Measurements from ENCODE around the gene WDFY4. TPM values are rescaled to one million over a fixed set of nuclear protein-coding genes. Genes with fewer than 3 reads are reported as not detected.

The WDFY4 gene
- total RNA-seq, 1 experiment from 2014 or later = 0.23 TPM

- BruUV-seq (replicated peaks) = no TSS peak
- Histone ChIP-seq H3K4me3 (ENCODE audit: low read depth in 2 of 2, low read length in 2 of 2) (no peak overlapping the region), H3K27me3 (ENCODE audit: control insufficient read depth, insufficient read depth, low read length) (peaks cover 2% of the 10 kb centered on the region; the same call in 1 of the 2 replicates), H3K27ac (ENCODE audit: low read length) (no peak overlapping the region), H3K4me1 (ENCODE audit: control insufficient read depth, insufficient read depth, low read length) (no peaks in the 10 kb centered on the region), H3K36me3 (ENCODE audit: control insufficient read depth, insufficient read depth, low read length) (no peaks in the 10 kb centered on the region), H3K9me3 (ENCODE audit: control insufficient read depth, insufficient read depth, low read depth, low read length) (no peaks in the 10 kb centered on the region)
- TF ChIP-seq SIN3A (IDR thresholded peaks at IDR 0.05; ENCODE audit: borderline replicate concordance, insufficient read depth, low read depth, low read length) (no peak), TCF7L2 (IDR thresholded peaks at IDR 0.05; ENCODE audit: low read depth, low read length) (no peak), CTCF (IDR thresholded peaks at IDR 0.05) (no peak), POLR2AphosphoS5 (IDR thresholded peaks at IDR 0.05; ENCODE audit: low read depth, low read length) (no peak), REST (IDR thresholded peaks at IDR 0.05; ENCODE audit: insufficient read depth in 1 of 2, low read depth in 2 of 2, low read length in 1 of 2) (no peak)
- no peak for ATAC-seq
- POLR2A ChIA-PET = no interaction called here
- CTCF ChIA-PET = no interaction called here
- DNase-seq (ENCODE audit: low read depth, low spot score) = no peak
- intact Hi-C loops (cut with micrococcal nuclease; ENCODE audit: unreplicated experiment) (no loop called here), in situ Hi-C loops (cut with HindIII; ENCODE audit: low pct_unique_long_range_greater_than_20kb, low sequenced_read_pairs) (no loop called here)
These were observed 258.4 kb downstream of the WDFY4 start for GRCh38 chr10:48943096-48943495.

DNA sequence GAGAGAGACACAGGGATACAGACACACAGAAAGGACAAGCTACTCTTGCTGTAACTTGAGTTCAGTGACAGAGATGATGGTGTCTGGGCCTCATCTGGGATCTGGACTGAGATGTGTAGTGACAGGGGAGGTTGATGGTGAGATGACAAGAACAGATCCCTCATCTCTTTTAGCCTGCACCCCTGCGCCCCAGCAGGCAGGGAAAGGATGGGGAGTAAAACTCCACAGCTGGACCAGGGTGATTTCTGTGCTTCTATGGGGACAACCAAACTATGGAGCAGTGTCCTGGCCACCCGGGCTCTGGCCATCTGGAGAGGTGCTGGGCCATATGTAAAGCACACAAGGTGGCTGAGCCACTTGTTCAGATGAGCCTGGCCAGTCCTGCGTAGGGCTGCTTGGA lies 259.5 kb downstream of the WDFY4 start:
- CTCF ChIA-PET = no interaction called here

More for the DNA sequence above, 259.5 kb downstream of the WDFY4 start:
- intact Hi-C loops (cut with micrococcal nuclease; ENCODE audit: unreplicated experiment) (no loop called here), in situ Hi-C loops (cut with HindIII; ENCODE audit: low pct_unique_long_range_greater_than_20kb, low sequenced_read_pairs) (no loop called here)
- no peak overlapping the region for H3K4me3 ChIP-seq (ENCODE audit: low read depth in 2 of 2, low read length in 2 of 2)
- no peak overlapping the region for H3K27ac ChIP-seq (ENCODE audit: low read length)
- ATAC-seq (no peak), DNase-seq (ENCODE audit: low read depth, low spot score) (no peak)
- POLR2A ChIA-PET = no interaction called here
- BruUV-seq (replicated peaks) = no TSS peak
- TF ChIP-seq CTCF (IDR thresholded peaks at IDR 0.05) (no peak), POLR2AphosphoS5 (IDR thresholded peaks at IDR 0.05; ENCODE audit: low read depth, low read length) (no peak), SIN3A (IDR thresholded peaks at IDR 0.05; ENCODE audit: borderline replicate concordance, insufficient read depth, low read depth, low read length) (no peak), REST (IDR thresholded peaks at IDR 0.05; ENCODE audit: insufficient read depth in 1 of 2, low read depth in 2 of 2, low read length in 1 of 2) (no peak), TCF7L2 (IDR thresholded peaks at IDR 0.05; ENCODE audit: low read depth, low read length) (no peak)
- no peaks in the 10 kb centered on the region for H3K36me3 ChIP-seq (ENCODE audit: control insufficient read depth, insufficient read depth, low read length)
- no peaks in the 10 kb centered on the region for H3K9me3 ChIP-seq (ENCODE audit: control insufficient read depth, insufficient read depth, low read depth, low read length)
- H3K27me3 ChIP-seq (ENCODE audit: control insufficient read depth, insufficient read depth, low read length) = peaks cover 2% of the 10 kb centered on the region; the same call in 1 of the 2 replicates
- no peaks in the 10 kb centered on the region for H3K4me1 ChIP-seq (ENCODE audit: control insufficient read depth, insufficient read depth, low read length)
